ENCODE data around the gene CAST.
"Not testable (repeated sequence)": the region's sequence is repeated elsewhere in the genome, so short reads cannot be mapped to it uniquely, and the experiment has no call there.

Gene CAST

DNA sequence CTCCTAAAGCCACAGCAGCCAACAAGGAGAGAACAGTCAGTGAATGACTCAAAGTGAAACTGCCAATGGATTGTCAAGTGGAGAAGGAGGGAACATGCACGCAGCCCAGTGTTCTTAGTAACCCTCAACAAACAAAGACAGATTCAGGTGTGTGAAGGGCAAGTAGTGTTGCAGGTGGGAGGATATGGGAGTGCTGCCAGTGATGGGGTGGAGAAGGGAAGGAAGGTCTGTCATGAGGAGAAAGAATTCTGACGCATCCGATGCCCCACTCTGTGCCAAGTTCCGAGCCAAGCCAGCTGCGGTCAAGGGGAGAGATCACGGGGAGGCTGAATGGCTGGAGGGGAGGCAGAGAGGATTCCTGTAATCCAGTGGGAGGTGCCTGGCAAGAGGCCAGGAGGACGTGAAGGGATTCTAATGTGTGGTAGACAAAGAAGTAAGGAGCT, 56.5 kb downstream of the CAST start:
- H3K4me3 ChIP-seq (ENCODE audit: low read length), result no peak overlapping the region
- no peak for TF ChIP-seq ZNF274 (IDR thresholded peaks at IDR 0.05; ENCODE audit: low read depth, low read length)

DNA sequence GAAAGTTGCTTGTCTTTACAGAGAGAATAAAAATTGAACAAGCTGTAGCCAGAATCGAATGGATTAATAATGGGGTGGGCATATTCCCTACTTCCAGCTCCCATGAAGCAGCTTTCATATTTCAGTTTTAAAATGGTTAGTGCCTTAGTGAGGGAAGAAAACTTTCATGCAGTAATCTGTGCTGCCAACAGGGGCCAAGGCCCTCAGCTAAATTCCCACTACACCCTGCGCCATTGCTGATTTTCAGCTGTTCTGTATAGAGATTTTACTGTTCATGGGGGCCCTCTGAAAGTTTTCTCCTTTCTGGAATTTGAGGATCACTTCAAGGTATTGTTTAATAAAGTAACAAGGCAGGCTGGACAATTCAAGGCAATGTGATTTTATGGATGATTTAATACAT, 58.2 kb downstream of the CAST start:
- no peak for TF ChIP-seq ZNF274 (IDR thresholded peaks at IDR 0.05; ENCODE audit: low read depth, low read length)

DNA sequence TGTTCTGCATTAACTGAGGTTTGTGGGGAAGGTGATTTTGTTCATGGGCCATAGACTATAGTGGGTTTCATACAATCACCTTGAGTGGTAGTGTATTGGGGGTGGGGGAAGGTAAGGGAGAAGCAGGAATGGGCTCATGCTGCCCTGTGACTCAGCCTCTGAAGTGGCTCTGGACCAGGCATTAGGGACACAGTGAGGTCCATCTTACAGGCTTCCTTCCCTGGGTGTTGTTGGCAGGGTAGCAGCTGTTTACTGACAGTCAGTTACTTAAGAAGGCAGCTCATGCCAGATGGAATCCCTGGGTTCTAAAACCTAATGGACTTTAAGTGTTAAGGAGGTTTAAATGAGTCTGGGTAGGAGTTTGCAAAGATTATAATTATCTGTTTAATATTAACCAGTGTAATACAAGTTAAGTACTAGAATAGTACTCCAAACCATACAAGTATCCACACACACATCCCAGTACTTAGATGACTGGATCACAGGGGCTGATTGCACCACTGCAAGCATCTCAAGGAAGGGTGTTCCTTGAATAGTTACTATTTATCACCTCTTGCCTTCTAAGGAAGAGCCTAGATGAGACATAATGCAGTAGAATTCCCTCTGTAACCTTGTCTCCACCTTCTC, 59.3 kb downstream of the CAST start:
- no peak for TF ChIP-seq ZNF274 (IDR thresholded peaks at IDR 0.05; ENCODE audit: low read depth, low read length)
- no peak overlapping the region for H3K4me3 ChIP-seq (ENCODE audit: low read length)

More for the DNA sequence above, 58.2 kb downstream of the CAST start:
- no peak overlapping the region for H3K4me3 ChIP-seq (ENCODE audit: low read length)

DNA sequence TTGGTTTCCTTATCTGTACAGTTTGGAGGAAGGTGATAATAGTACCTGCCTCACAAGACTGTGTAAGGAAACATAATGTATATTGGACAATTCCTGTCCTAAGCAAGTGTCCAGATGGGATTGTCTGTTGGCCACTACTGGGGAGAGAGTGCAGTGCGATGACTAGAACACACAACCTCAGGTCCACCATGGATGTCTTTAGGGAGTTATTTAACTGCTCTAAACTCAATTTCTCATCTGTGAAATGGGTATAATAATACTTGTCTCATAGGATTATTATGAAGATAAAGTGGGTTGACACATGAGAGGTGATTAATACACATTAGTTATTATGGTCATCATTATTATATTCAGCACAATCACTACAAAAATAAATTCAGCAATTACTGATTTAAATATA, 63.1 kb downstream of the CAST start:
- H3K4me3 ChIP-seq (ENCODE audit: low read length), result no peak overlapping the region
- TF ChIP-seq ZNF274 (IDR thresholded peaks at IDR 0.05; ENCODE audit: low read depth, low read length), result no peak

- TF ChIP-seq ZNF274 (IDR thresholded peaks at IDR 0.05; ENCODE audit: low read depth, low read length), result no peak
These were observed 64.6 kb downstream of the CAST start for GRCh38 chr5:96726802-96727201.

GRCh38 chr5:96729156-96729555, 67.0 kb downstream of the CAST start:
- H3K4me3 ChIP-seq (ENCODE audit: low read length), result no peak overlapping the region
- TF ChIP-seq ZNF274 (IDR thresholded peaks at IDR 0.05; ENCODE audit: low read depth, low read length), result no peak

More at GRCh38 chr5:96726802-96727201, 64.6 kb downstream of the CAST start:
- no peak overlapping the region for H3K4me3 ChIP-seq (ENCODE audit: low read length)

DNA sequence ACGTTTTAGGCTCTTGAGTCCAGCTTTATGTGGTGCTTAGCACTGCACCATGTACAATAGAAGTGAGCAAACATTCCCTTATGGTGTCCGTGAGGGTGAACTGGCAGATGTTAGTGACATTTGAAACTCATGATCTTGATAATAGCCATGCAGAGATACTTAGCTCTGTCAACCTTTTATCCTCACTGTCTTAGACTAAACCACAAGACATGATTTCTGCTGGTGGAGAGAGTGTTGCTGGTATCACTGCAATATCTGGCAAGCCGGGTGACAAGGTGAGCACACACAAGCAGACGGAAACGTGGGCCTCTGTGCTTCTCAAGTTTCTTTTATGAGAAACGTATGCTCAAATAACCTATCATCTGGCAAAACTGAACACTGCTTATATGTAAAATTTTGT, 68.4 kb downstream of the CAST start:
- TF ChIP-seq ZNF274 (IDR thresholded peaks at IDR 0.05; ENCODE audit: low read depth, low read length), result no peak
- H3K4me3 ChIP-seq (ENCODE audit: low read length), result no peak overlapping the region

GRCh38 chr5:96733771-96734500, 71.8 kb downstream of the CAST start:
- TF ChIP-seq ZNF274 (IDR thresholded peaks at IDR 0.05; ENCODE audit: low read depth, low read length), result no peak
- H3K4me3 ChIP-seq (ENCODE audit: low read length), result no peak overlapping the region

GRCh38 chr5:96734871-96735325, 72.7 kb downstream of the CAST start:
- TF ChIP-seq ZNF274 (IDR thresholded peaks at IDR 0.05; ENCODE audit: low read depth, low read length), result no peak
- no peak overlapping the region for H3K4me3 ChIP-seq (ENCODE audit: low read length)

GRCh38 chr5:96736937-96737336, 74.8 kb downstream of the CAST start:
- TF ChIP-seq ZNF274 (IDR thresholded peaks at IDR 0.05; ENCODE audit: low read depth, low read length), result no peak
- H3K4me3 ChIP-seq (ENCODE audit: low read length), result no peak overlapping the region

GRCh38 chr5:96741106-96741505, 78.9 kb downstream of the CAST start:
- no peak for TF ChIP-seq ZNF274 (IDR thresholded peaks at IDR 0.05; ENCODE audit: low read depth, low read length)
- H3K4me3 ChIP-seq (ENCODE audit: low read length), result no peak overlapping the region

DNA sequence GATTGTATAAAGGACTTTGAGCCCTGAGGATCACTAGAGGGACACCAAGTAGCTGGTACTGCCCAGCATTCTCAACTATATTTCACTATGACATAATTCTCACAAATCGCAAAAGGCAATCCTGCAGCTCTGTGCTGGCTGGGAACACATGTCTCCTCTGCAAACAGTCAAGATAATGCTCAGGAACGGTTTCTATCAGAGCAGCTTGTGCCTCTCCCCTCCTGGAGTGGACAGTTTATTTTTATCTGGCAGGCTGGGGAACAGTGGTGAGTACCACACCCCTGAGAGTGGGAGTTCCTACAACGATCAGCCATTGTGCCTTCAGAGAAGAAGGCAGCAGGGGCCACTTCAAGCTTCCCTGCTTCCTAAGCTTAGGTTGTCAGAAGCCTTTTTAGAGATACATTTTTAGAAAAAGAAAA, 79.7 kb downstream of the CAST start:
- H3K4me3 ChIP-seq (ENCODE audit: low read length), result no peak overlapping the region
- TF ChIP-seq ZNF274 (IDR thresholded peaks at IDR 0.05; ENCODE audit: low read depth, low read length), result no peak

GRCh38 chr5:96742538-96742937, 80.4 kb downstream of the CAST start:
- no peak for TF ChIP-seq ZNF274 (IDR thresholded peaks at IDR 0.05; ENCODE audit: low read depth, low read length)
- no peak overlapping the region for H3K4me3 ChIP-seq (ENCODE audit: low read length)

- no peak overlapping the region for H3K4me3 ChIP-seq (ENCODE audit: low read length)
- no peak for TF ChIP-seq ZNF274 (IDR thresholded peaks at IDR 0.05; ENCODE audit: low read depth, low read length)
These were observed 81.0 kb downstream of the CAST start for GRCh38 chr5:96743065-96743768.

- H3K4me3 ChIP-seq (ENCODE audit: low read length), result no peak overlapping the region
- no peak for TF ChIP-seq ZNF274 (IDR thresholded peaks at IDR 0.05; ENCODE audit: low read depth, low read length)
These were observed 81.6 kb downstream of the CAST start for GRCh38 chr5:96743805-96744204.

- H3K4me3 ChIP-seq (ENCODE audit: low read length), result not testable (repeated sequence)
These were observed 82.0 kb downstream of the CAST start for GRCh38 chr5:96744218-96744617.

Data from GM08714 (cell line).